ENCODE data around the gene TOMM40. TPM values are rescaled to one million over a fixed set of nuclear protein-coding genes. Genes with fewer than 3 reads are reported as not detected.
"Not testable (repeated sequence)": the region's sequence is repeated elsewhere in the genome, so short reads cannot be mapped to it uniquely, and the experiment has no call there.

The TOMM40 gene
- total RNA-seq, 2 experiments from 2014 or later: 55.7 to 65.3 TPM

- H3K9me3 Mint-ChIP-seq; H3K4me3 Mint-ChIP-seq; DNase-seq; H3K27me3 Mint-ChIP-seq; POLR2A ChIA-PET; H3K27ac Mint-ChIP-seq; H3K36me3 Mint-ChIP-seq (ENCODE audit: low read depth); H3K4me1 Mint-ChIP-seq: not testable (repeated sequence)
- CTCF ChIA-PET: interaction anchor here (0.6 to 1.0 kb wide), 2 partner anchors 26 to 1002 kb away, joined by 3 to 4 read pairs; no protein-coding TSS in a partner anchor
Measured at GRCh38 chr19:44926245-44927077, 35.4 kb downstream of the TOMM40 start.

- Mint-ChIP-seq H3K36me3 (ENCODE audit: low read depth) (no peaks in the 10 kb centered on the region), H3K4me3 (no peak overlapping the region), H3K27ac (no peak overlapping the region), H3K27me3 (peaks cover 9% of the 10 kb centered on the region), H3K9me3 (no peaks in the 10 kb centered on the region), H3K4me1 (peaks cover 4% of the 10 kb centered on the region)
- DNase-seq: no peak
- CTCF ChIA-PET: interaction anchor here (0.7 kb wide), 1 partner anchor 70 kb away, joined by 3 read pairs; no protein-coding TSS in a partner anchor
- POLR2A ChIA-PET: no interaction called here
Measured at GRCh38 chr19:44927746-44928145, 36.7 kb downstream of the TOMM40 start.

DNA sequence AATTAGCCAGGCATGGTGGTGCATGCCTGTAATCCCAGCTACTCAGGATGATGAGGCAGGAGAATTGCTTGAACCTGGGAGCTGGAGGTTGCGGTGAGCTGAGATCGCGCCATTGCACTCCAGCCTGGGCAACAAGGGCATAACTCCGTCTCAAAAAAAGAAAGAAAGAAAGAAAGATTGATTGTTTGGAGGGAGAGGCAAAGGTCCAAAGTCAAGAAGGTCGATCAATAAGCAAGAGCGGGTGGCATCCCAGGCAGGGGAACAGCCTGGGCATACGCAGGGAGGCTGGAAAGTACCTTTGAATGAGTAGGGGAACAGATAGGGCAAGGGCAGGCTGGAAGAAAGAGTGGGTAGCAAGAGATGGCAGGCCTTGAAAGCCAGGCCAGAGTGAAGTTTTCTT lies 39.0 kb downstream of the TOMM40 start:
- ChIA-PET CTCF (interaction anchor here (0.6 to 1.5 kb wide), 3 partner anchors 32 to 264 kb away, joined by 3 read pairs; partner anchors contain the start of gene TOMM40), POLR2A (no interaction called here)
- no peak overlapping the region for H3K4me3 Mint-ChIP-seq
- no peaks in the 10 kb centered on the region for H3K9me3 Mint-ChIP-seq
- H3K36me3 Mint-ChIP-seq (ENCODE audit: low read depth): no peaks in the 10 kb centered on the region
- peaks cover 8% of the 10 kb centered on the region for H3K27me3 Mint-ChIP-seq
- no peak overlapping the region for H3K27ac Mint-ChIP-seq
- no peak for DNase-seq
- peaks cover 4% of the 10 kb centered on the region for H3K4me1 Mint-ChIP-seq

GRCh38 chr19:44931541-44931940 lies 40.5 kb downstream of the TOMM40 start:
- DNase-seq: no peak
- Mint-ChIP-seq H3K9me3 (no peaks in the 10 kb centered on the region), H3K36me3 (ENCODE audit: low read depth) (no peaks in the 10 kb centered on the region), H3K4me3 (no peak overlapping the region), H3K27ac (no peak overlapping the region), H3K27me3 (no peaks in the 10 kb centered on the region), H3K4me1 (peaks cover 4% of the 10 kb centered on the region)
- POLR2A ChIA-PET: no interaction called here
- CTCF ChIA-PET: no interaction called here

GRCh38 chr19:44939668-44940067 lies 48.6 kb downstream of the TOMM40 start:
- DNase-seq: no peak
- ChIA-PET POLR2A (no interaction called here), CTCF (no interaction called here)
- H3K4me3 Mint-ChIP-seq: no peak overlapping the region
- no peak overlapping the region for H3K27ac Mint-ChIP-seq
- no peaks in the 10 kb centered on the region for H3K36me3 Mint-ChIP-seq (ENCODE audit: low read depth)
- H3K9me3 Mint-ChIP-seq: no peaks in the 10 kb centered on the region
- H3K4me1 Mint-ChIP-seq: no peaks in the 10 kb centered on the region
- H3K27me3 Mint-ChIP-seq: no peaks in the 10 kb centered on the region

DNA sequence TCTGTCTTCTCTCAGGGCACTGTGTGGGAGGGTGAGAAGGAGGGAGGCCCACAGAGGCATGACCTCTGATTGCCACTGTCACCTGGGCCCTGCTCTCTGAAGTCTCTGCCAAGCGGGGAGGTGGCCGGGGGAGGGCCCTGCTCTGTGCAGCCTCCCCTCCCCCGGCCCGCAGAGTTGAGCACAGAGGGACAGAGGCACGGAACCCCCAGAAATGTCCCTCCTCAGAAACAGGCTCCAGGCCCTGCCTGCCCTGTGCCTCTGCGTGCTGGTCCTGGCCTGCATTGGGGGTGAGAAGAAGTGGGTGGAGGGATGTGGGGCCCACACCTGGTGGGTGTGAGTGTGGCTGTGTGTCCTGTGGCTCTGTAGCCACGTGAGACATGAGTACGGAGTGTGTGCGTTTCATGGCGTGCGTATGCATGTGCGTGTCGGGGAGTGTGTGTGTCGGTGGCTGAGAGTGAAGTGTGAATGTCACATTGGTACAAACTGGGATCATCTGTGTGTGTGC lies 51.1 kb downstream of the TOMM40 start, which contains the start of gene APOC4:
TSS of gene APOC4 (plus strand) at position 171 of the 505 bp plus-strand sequence. CDS start at position 212, 41 bp downstream.
- POLR2A ChIA-PET: no interaction called here

DNA sequence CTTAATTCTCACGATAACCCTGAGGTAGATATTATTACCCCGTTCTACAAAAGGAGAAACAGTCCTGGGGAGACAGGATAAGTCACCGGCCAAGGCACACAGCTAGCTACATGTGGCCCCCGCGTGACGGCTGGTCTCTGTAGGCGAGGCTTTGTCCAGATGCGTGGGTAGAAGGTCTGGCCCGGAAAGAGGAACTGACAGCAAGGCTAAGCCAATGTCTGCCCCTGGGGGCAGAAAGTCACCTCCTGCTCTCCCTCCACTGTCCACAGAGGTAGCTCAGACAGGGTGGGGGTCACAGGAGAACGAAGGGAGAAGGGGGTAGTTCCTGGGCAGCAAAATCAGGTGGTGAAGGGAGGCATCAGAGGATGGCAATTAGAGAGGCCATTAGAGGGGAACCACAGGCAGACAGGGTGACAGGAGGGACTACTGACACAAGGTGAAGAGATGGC lies 52.8 kb downstream of the TOMM40 start:
- ChIA-PET CTCF (interaction anchor here (0.6 kb wide), 1 partner anchor 9 kb away, joined by 3 read pairs; no protein-coding TSS in a partner anchor), POLR2A (no interaction called here)
- no peaks in the 10 kb centered on the region for H3K27me3 Mint-ChIP-seq
- H3K36me3 Mint-ChIP-seq (ENCODE audit: low read depth): no peaks in the 10 kb centered on the region
- H3K9me3 Mint-ChIP-seq: no peaks in the 10 kb centered on the region
- H3K4me1 Mint-ChIP-seq: no peaks in the 10 kb centered on the region
- DNase-seq: no peak
- H3K4me3 Mint-ChIP-seq: no peak overlapping the region
- no peak overlapping the region for H3K27ac Mint-ChIP-seq

More for the DNA sequence above, 51.1 kb downstream of the TOMM40 start, which contains the start of gene APOC4:
- no peaks in the 10 kb centered on the region for H3K36me3 Mint-ChIP-seq (ENCODE audit: low read depth)
- no peak within 1 kb of the TSS for H3K27ac Mint-ChIP-seq
- H3K4me1 Mint-ChIP-seq: no peaks in the 10 kb centered on the region
- no peaks in the 10 kb centered on the region for H3K9me3 Mint-ChIP-seq
- DNase-seq: no peak
- CTCF ChIA-PET: no interaction called here
- H3K4me3 Mint-ChIP-seq: no peak within 1 kb of the TSS
- H3K27me3 Mint-ChIP-seq: no peaks in the 10 kb centered on the region

DNA sequence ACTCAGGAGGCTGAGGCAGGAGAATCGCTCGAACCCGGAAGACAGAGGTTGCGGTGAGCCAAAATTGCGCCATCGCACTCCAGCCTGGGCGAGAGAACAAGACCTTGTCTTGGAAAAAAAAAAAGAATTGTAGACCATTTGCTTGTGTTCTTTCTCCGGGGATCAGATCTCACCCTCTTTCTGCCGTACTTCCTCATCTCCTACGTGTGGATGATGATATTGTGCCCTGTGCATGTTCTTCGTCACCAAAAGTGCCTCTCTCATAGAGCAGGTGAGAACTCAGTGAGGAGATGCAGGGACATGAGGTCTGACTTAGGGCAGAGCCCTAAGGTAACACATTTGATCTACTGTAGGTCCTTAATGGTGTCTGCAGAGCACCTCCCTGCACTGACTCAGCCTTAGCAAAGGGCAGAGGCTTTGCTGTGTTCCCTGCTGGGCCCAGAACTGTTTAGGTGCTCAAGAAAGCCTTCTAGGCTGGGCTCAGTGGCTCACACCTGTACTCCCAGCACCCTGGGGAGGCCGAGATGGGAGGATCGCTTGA lies 56.1 kb downstream of the TOMM40 start:
- H3K4me3 Mint-ChIP-seq: no peak overlapping the region
- ChIA-PET POLR2A (no interaction called here), CTCF (no interaction called here)
- H3K36me3 Mint-ChIP-seq (ENCODE audit: low read depth): no peaks in the 10 kb centered on the region
- H3K9me3 Mint-ChIP-seq: no peaks in the 10 kb centered on the region
- no peak for DNase-seq
- no peaks in the 10 kb centered on the region for H3K27me3 Mint-ChIP-seq
- H3K27ac Mint-ChIP-seq: no peak overlapping the region
- no peaks in the 10 kb centered on the region for H3K4me1 Mint-ChIP-seq

- CTCF ChIA-PET: no interaction called here
- POLR2A ChIA-PET: no interaction called here
- Mint-ChIP-seq H3K27ac (no peak overlapping the region), H3K36me3 (ENCODE audit: low read depth) (no peaks in the 10 kb centered on the region), H3K4me3 (no peak overlapping the region), H3K4me1 (no peaks in the 10 kb centered on the region), H3K27me3 (no peaks in the 10 kb centered on the region), H3K9me3 (no peaks in the 10 kb centered on the region)
- DNase-seq: no peak
Measured at GRCh38 chr19:44948237-44948636, 57.2 kb downstream of the TOMM40 start.

GRCh38 chr19:44948763-44949374 lies 57.8 kb downstream of the TOMM40 start:
- no peak overlapping the region for H3K27ac Mint-ChIP-seq
- POLR2A ChIA-PET: no interaction called here
- CTCF ChIA-PET: no interaction called here
- no peak for DNase-seq
- H3K4me3 Mint-ChIP-seq: no peak overlapping the region
- H3K27me3 Mint-ChIP-seq: no peaks in the 10 kb centered on the region
- no peaks in the 10 kb centered on the region for H3K9me3 Mint-ChIP-seq
- peaks cover 5% of the 10 kb centered on the region for H3K4me1 Mint-ChIP-seq
- H3K36me3 Mint-ChIP-seq (ENCODE audit: low read depth): no peaks in the 10 kb centered on the region

DNA sequence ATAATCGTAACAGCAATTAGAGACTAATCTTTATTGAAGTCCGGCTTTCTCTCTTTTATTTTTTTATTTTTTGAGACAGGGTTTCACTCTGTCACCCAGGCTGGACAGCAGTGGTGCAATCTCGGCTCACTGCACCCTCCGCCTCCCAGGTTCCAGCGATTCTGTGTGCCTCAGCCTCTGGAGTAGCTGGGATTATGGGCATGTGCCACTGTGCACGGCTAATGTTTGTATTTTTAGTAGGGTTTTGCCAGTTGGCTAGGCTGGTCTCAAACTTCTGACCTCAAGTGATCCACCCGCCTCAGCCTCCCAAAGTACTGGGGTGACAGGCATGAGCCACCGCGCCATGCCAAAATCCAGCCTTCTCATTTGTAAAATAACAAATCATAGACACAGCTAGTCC lies 58.5 kb downstream of the TOMM40 start:
- Mint-ChIP-seq H3K4me3 (no peak overlapping the region), H3K27ac (no peak overlapping the region), H3K9me3 (no peaks in the 10 kb centered on the region), H3K4me1 (peaks cover 6% of the 10 kb centered on the region), H3K36me3 (ENCODE audit: low read depth) (no peaks in the 10 kb centered on the region), H3K27me3 (no peaks in the 10 kb centered on the region)
- ChIA-PET POLR2A (no interaction called here), CTCF (no interaction called here)
- DNase-seq: no peak

- Mint-ChIP-seq H3K27ac (no peak overlapping the region), H3K36me3 (ENCODE audit: low read depth) (no peaks in the 10 kb centered on the region), H3K4me3 (no peak overlapping the region), H3K9me3 (no peaks in the 10 kb centered on the region), H3K4me1 (peaks cover 15% of the 10 kb centered on the region), H3K27me3 (no peaks in the 10 kb centered on the region)
- POLR2A ChIA-PET: no interaction called here
- CTCF ChIA-PET: interaction anchor here (1.4 kb wide), 1 partner anchor 26 kb away, joined by 3 read pairs; no protein-coding TSS in a partner anchor
- DNase-seq: peak; percentile 84
Measured at GRCh38 chr19:44951179-44952159, 60.4 kb downstream of the TOMM40 start.
